HEK293T (cell line): ENCODE data around the gene THAP11.

ENCODE experiments used
- CTCF ChIA-PET: fragments of 350-600 bp; formaldehyde crosslinking; extraction: SDS; loops from one replicate; lab custom pipeline; 2021; ENCODE audit warnings: antibody characterized with exemption, inconsistent platforms; lab: Yijun Ruan, JAX
- POLR2A ChIA-PET: fragments of 350-600 bp; formaldehyde crosslinking; extraction: SDS; loops from one replicate; lab custom pipeline; 2020; ENCODE audit warnings: antibody characterized with exemption, inconsistent platforms; lab: Yijun Ruan, JAX
- DNase-seq: peaks from one replicate; pipeline ENCODE4 v3.0.0; 2012; ENCODE audit warnings: mixed read lengths; ENCODE audit errors: extremely low spot score
- ARNT ChIP-seq: fragments of 450-650 bp; IDR thresholded peaks from 2 replicates; pipeline ENCODE4 v1.6.1; 2017; ENCODE audit warnings: mild to moderate bottlenecking
- BHLHE40 ChIP-seq: fragments of 450-650 bp; IDR thresholded peaks from 2 replicates; pipeline ENCODE4 v1.6.1; 2016; ENCODE audit warnings: mild to moderate bottlenecking, moderate library complexity, borderline replicate concordance
- CTBP1 ChIP-seq: fragments of 450-650 bp; IDR thresholded peaks from 2 replicates; pipeline ENCODE4 v1.6.1; 2016; ENCODE audit warnings: borderline replicate concordance
- ELF4 ChIP-seq: fragments of 450-650 bp; IDR thresholded peaks from 2 replicates; pipeline ENCODE4 v1.6.1; 2017; ENCODE audit warnings: antibody characterized with exemption
- FOXA1 ChIP-seq: fragments of 450-650 bp; IDR thresholded peaks from 2 replicates; pipeline ENCODE4 v1.6.1; 2016; ENCODE audit warnings: mild to moderate bottlenecking
- FOXK2 ChIP-seq: fragments of 450-650 bp; IDR thresholded peaks from 2 replicates; pipeline ENCODE4 v1.6.1; 2016; ENCODE audit warnings: mild to moderate bottlenecking
- FOXM1 ChIP-seq: fragments of 450-650 bp; IDR thresholded peaks from 2 replicates; pipeline ENCODE4 v1.6.1; 2017; ENCODE audit warnings: mild to moderate bottlenecking, borderline replicate concordance
- HDGF ChIP-seq: fragments of 450-650 bp; IDR thresholded peaks from 2 replicates; pipeline ENCODE4 v1.6.1; 2017; ENCODE audit warnings: antibody characterized with exemption, borderline replicate concordance
- L3MBTL2 ChIP-seq: fragments of 450-650 bp; conservative IDR thresholded peaks from 2 replicates; pipeline ENCODE4 v1.6.1; 2016; ENCODE audit warnings: mild to moderate bottlenecking
- LEF1 ChIP-seq: fragments of 450-650 bp; IDR thresholded peaks from 2 replicates; pipeline ENCODE4 v1.6.1; 2017; ENCODE audit warnings: mild to moderate bottlenecking, borderline replicate concordance
- NFRKB ChIP-seq: fragments of 450-650 bp; IDR thresholded peaks from 2 replicates; pipeline ENCODE4 v1.6.1; 2016; ENCODE audit warnings: mild to moderate bottlenecking, moderate library complexity
- PKNOX1 ChIP-seq: fragments of 450-650 bp; IDR thresholded peaks from 2 replicates; pipeline ENCODE4 v1.6.1; 2016
- SP1 ChIP-seq: fragments of 450-650 bp; IDR thresholded peaks from 2 replicates; pipeline ENCODE4 v1.6.1; 2017
- SUZ12 ChIP-seq: fragments of 450-650 bp; IDR thresholded peaks from 2 replicates; pipeline ENCODE4 v1.6.1; 2016; ENCODE audit warnings: mild to moderate bottlenecking
- TARDBP ChIP-seq: fragments of 450-650 bp; IDR thresholded peaks from 2 replicates; pipeline ENCODE4 v1.6.1; 2016
- ZNF384 ChIP-seq: fragments of 450-650 bp; IDR thresholded peaks from 2 replicates; pipeline ENCODE4 v1.6.1; 2016

THAP11 gene

DNA sequence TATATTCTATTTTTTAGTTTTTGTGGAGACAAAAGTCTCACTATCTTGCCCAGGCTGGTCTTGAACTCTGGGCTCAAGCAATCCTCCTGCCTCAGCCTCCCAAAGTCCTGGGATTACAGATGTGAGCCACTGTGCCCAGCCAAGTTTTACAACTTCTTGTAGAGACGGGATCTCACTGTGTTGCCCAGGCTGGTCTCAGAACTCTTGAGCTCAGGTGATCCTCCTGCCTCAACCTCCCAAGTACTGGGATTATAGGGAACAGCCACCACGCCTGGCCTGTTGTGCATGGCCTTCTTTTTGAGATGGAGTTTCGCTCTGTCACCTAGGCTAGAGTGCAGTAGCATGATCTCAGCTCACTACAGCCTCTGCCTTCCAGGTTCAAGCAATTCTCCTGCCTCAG lies 11.6 kb downstream of the THAP11 start:
- no peak for DNase-seq
- POLR2A ChIA-PET = no interaction called here
- TF ChIP-seq BHLHE40 (no peak), L3MBTL2 (no peak), HDGF (no peak), LEF1 (no peak), SUZ12 (no peak), NFRKB (no peak), FOXK2 (no peak), FOXM1 (no peak)
- CTCF ChIA-PET = interaction anchor here (0.6 kb wide), 1 partner anchor 212 kb away, joined by 3 read pairs; no protein-coding TSS in a partner anchor

- ChIA-PET POLR2A (interaction anchor here (0.9 to 1.4 kb wide), 3 partner anchors 9 to 22 kb away, joined by 3 to 6 read pairs (median 4); partner anchors contain the start of gene NUTF2), CTCF (interaction anchor here (0.6 to 1.0 kb wide), 2 partner anchors 39 to 230 kb away, joined by 3 read pairs; no protein-coding TSS in a partner anchor)
- TF ChIP-seq FOXM1 = no peak
- no peak for TF ChIP-seq LEF1
- TF ChIP-seq HDGF = no peak
- TF ChIP-seq TARDBP = no peak
- TF ChIP-seq NFRKB = no peak
- TF ChIP-seq PKNOX1 = no peak
- TF ChIP-seq SUZ12 = no peak
- no peak for TF ChIP-seq FOXK2
- no peak for TF ChIP-seq BHLHE40
- TF ChIP-seq ELF4 = no peak
- no peak for TF ChIP-seq SP1
- TF ChIP-seq L3MBTL2 = no peak
- TF ChIP-seq FOXA1 = no peak
- no peak for TF ChIP-seq CTBP1
- no peak for DNase-seq
Observed at GRCh38 chr16:67855789-67856188, 13.7 kb downstream of the THAP11 start.

- CTCF ChIA-PET = interaction anchor here (1.2 kb wide), 1 partner anchor 41 kb away, joined by 3 read pairs; no protein-coding TSS in a partner anchor
- TF ChIP-seq BHLHE40 (no peak), L3MBTL2 (no peak), SP1 (no peak), ARNT (no peak), HDGF (no peak), NFRKB (no peak), TARDBP (no peak), PKNOX1 (no peak), FOXM1 (no peak), FOXK2 (no peak), LEF1 (no peak), CTBP1 (no peak), ZNF384 (no peak), FOXA1 (no peak), ELF4 (no peak), SUZ12 (no peak)
- DNase-seq = no peak
- POLR2A ChIA-PET = interaction anchor here (1.3 to 1.4 kb wide), 2 partner anchors 9 to 12 kb away, joined by 3 to 5 read pairs; partner anchors contain the start of gene CENPT
Observed at GRCh38 chr16:67856927-67857546, 14.9 kb downstream of the THAP11 start.

- ChIA-PET POLR2A (interaction anchor here (1.3 to 1.4 kb wide), 2 partner anchors 10 to 13 kb away, joined by 3 to 5 read pairs; partner anchors contain the start of gene CENPT), CTCF (interaction anchor here (1.2 kb wide), 1 partner anchor 41 kb away, joined by 3 read pairs; no protein-coding TSS in a partner anchor)
- TF ChIP-seq FOXM1 (no peak), ARNT (no peak)
- no peak for DNase-seq
Observed at GRCh38 chr16:67857547-67858233, 15.6 kb downstream of the THAP11 start.

- CTCF ChIA-PET = no interaction called here
- no peak for DNase-seq
- POLR2A ChIA-PET = no interaction called here
- TF ChIP-seq FOXK2 (no peak), CTBP1 (no peak), SP1 (no peak), L3MBTL2 (no peak), HDGF (no peak), FOXA1 (no peak)
Observed at GRCh38 chr16:67858500-67858899, 16.4 kb downstream of the THAP11 start.

- TF ChIP-seq CTBP1 = no peak
- TF ChIP-seq NFRKB = no peak
- TF ChIP-seq BHLHE40 = no peak
- TF ChIP-seq TARDBP = no peak
- no peak for TF ChIP-seq FOXA1
- TF ChIP-seq ARNT = no peak
- POLR2A ChIA-PET = interaction anchor here (1.6 kb wide), 1 partner anchor 14 kb away, joined by 4 read pairs; the partner anchor contains the start of gene NUTF2
- DNase-seq = no peak
- CTCF ChIA-PET = no interaction called here
Observed at GRCh38 chr16:67860589-67861398, 18.7 kb downstream of the THAP11 start.
